HFFc6 (cell line): ENCODE results near the gene MYH16. TPM values are rescaled to one million over a fixed set of nuclear protein-coding genes. Genes with fewer than 3 reads are reported as not detected.
A peak's percentile ranks its signal among the peaks of the same experiment; 100 is the strongest.

Source experiments
- DNase-seq: peaks from one replicate; pipeline ENCODE4 v3.0.0-alpha.2; 2018
- H3K27ac Mint-ChIP-seq: 2 replicates; pipeline ENCODE4 v1.8.0; 2020; ENCODE audit warnings: mild to moderate bottlenecking, mixed read lengths
- H3K27me3 Mint-ChIP-seq: 2 replicates; pipeline ENCODE4 v1.8.0; 2021; ENCODE audit warnings: mild to moderate bottlenecking, moderate library complexity, mixed read lengths; ENCODE audit not compliant: insufficient read depth
- H3K36me3 Mint-ChIP-seq: 2 replicates; pipeline ENCODE4 v1.8.0; 2021; ENCODE audit warnings: low read depth, mixed read lengths
- H3K4me1 Mint-ChIP-seq: 2 replicates; pipeline ENCODE4 v1.8.0; 2020; ENCODE audit warnings: low read depth, mixed read lengths
- H3K4me3 Mint-ChIP-seq: 2 replicates; pipeline ENCODE4 v1.8.0; 2020; ENCODE audit warnings: mild to moderate bottlenecking, moderate library complexity, mixed read lengths
- H3K9me3 Mint-ChIP-seq: 2 replicates; pipeline ENCODE4 v1.8.0; 2020; ENCODE audit warnings: mild to moderate bottlenecking, mixed read lengths
- total RNA-seq, 6 experiments: library from RNA; stranded (reverse); fragmentation: NEBNext Ultra II Directional; extraction: Animal tissue kit (Norgen Biotek cat#: 25700); gene quantifications; 2 replicates in 1 of 6; 3 replicates in 5 of 6; pipeline ENCODE4 v1.2.3, GENCODE V29; 2021
- TF ChIP-seq, protein P1 (sequence below): fragments of 200-600 bp; sonication (generic); IDR thresholded peaks from 2 replicates; pipeline ENCODE4 v1.5.0; 2021; ENCODE audit warnings: antibody characterized with exemption, mild to moderate bottlenecking

Gene MYH16
- total RNA-seq, 6 experiments from 2014 or later: 0.05 TPM; not detected in 5

DNA sequence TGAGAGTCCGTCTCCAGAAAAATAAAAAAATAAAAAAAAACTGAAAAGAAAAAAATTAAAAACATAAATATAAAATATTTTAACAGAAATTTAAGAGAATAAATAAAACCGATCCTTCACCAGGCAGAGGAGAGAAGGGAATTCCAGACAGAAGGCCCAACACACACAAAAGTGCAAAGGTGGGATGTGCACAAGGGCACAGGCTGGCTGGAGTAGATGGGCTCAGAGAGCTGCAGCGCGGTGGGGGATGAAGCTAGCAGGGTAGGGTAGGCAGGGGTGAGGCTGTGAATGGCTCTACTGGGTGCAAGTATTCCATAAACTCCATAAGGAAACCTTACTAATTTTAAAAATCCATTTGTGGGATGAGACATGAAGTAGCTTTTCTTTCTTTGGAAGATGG, 37.4 kb downstream of the MYH16 start:
- no peak overlapping the region for H3K27ac Mint-ChIP-seq
- H3K9me3 Mint-ChIP-seq: peaks cover 9% of the 10 kb centered on the region
- DNase-seq: no peak
- TF ChIP-seq, protein P1, sequence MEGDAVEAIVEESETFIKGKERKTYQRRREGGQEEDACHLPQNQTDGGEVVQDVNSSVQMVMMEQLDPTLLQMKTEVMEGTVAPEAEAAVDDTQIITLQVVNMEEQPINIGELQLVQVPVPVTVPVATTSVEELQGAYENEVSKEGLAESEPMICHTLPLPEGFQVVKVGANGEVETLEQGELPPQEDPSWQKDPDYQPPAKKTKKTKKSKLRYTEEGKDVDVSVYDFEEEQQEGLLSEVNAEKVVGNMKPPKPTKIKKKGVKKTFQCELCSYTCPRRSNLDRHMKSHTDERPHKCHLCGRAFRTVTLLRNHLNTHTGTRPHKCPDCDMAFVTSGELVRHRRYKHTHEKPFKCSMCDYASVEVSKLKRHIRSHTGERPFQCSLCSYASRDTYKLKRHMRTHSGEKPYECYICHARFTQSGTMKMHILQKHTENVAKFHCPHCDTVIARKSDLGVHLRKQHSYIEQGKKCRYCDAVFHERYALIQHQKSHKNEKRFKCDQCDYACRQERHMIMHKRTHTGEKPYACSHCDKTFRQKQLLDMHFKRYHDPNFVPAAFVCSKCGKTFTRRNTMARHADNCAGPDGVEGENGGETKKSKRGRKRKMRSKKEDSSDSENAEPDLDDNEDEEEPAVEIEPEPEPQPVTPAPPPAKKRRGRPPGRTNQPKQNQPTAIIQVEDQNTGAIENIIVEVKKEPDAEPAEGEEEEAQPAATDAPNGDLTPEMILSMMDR: no peak
- peaks cover 10% of the 10 kb centered on the region; the same call in 1 of the 2 replicates for H3K27me3 Mint-ChIP-seq
- H3K4me3 Mint-ChIP-seq: no peak overlapping the region
- peaks cover 13% of the 10 kb centered on the region; the same call in 1 of the 2 replicates for H3K36me3 Mint-ChIP-seq
- H3K4me1 Mint-ChIP-seq: peaks cover 24% of the 10 kb centered on the region

DNA sequence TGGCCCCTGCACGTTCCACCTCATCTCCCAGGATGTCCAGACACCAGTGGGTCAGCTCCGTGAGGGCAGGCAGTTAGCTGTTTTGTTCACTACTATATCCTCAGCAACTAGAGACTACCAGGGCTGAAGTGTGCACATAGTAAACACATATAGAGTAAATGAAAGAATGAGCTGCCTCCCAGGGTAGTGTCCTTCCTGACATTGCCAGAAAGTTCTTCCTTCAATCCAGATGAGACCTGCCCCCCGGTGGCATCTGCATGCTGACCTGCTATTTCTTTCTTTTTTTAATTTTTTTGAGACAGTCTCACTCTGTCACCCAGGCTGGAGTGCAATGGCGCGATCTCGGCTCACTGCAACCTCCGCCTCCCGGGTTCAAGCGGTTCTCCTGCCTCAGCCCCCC, 39.1 kb downstream of the MYH16 start:
- no peak overlapping the region for H3K4me3 Mint-ChIP-seq
- no peak for DNase-seq
- peaks cover 24% of the 10 kb centered on the region for H3K4me1 Mint-ChIP-seq
- TF ChIP-seq, protein P1: peak; percentile 33; the same call in 1 of the 2 replicates
- peaks cover 12% of the 10 kb centered on the region; the same call in 1 of the 2 replicates for H3K27me3 Mint-ChIP-seq
- H3K9me3 Mint-ChIP-seq: peaks cover 9% of the 10 kb centered on the region
- H3K27ac Mint-ChIP-seq: no peak overlapping the region
- H3K36me3 Mint-ChIP-seq: peaks cover 13% of the 10 kb centered on the region; the same call in 1 of the 2 replicates

DNA sequence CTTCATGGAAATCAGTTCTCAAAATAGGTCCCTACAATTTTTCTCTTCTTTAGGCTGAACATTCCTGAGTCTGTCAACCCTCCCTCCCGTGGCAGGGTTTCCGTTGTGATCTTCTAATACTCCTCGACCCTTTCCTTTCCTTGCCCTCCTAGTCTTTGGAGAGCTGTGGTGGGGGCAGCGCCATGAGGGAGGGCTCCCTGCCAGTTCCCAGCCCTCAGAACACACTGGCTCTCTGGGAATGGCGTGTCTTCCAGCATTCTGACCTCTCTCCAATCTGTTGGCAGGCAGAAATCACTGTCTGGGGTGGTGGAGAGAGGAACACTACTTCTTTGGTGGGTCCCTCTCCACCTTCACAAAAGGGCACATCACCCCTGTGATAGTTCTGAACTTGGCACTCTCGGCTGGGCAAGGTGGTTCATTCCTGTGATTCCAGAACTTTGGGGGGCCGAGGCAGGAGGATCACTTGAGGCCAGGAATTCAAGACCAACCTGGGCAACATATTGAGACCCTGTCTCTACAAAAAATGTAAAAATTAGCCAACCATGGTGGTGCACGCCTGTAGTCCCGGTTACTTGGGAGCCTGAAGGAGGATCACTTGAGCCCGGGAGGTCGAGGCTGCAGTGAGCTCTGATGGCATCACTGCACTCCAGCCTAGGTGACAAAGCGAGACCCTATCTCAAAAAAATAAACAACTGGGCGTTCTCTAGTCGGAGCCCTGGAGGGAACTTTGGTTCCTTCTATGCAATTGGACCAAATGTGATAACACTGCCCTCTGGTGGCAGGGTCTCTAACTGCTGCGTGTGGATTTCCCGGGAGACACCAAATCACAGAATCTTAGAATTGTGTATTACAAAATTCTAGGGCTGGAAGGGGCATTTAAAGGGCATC, 39.9 kb downstream of the MYH16 start:
- DNase-seq: peak; percentile 51
- peaks cover 9% of the 10 kb centered on the region for H3K9me3 Mint-ChIP-seq
- TF ChIP-seq, protein P1: peak; percentile 97
- H3K27ac Mint-ChIP-seq: no peak overlapping the region
- H3K36me3 Mint-ChIP-seq: peaks cover 13% of the 10 kb centered on the region; the same call in 1 of the 2 replicates
- H3K4me1 Mint-ChIP-seq: peaks cover 24% of the 10 kb centered on the region
- H3K4me3 Mint-ChIP-seq: peak overlapping the region; percentile 43
- peaks cover 12% of the 10 kb centered on the region; the same call in 1 of the 2 replicates for H3K27me3 Mint-ChIP-seq

DNA sequence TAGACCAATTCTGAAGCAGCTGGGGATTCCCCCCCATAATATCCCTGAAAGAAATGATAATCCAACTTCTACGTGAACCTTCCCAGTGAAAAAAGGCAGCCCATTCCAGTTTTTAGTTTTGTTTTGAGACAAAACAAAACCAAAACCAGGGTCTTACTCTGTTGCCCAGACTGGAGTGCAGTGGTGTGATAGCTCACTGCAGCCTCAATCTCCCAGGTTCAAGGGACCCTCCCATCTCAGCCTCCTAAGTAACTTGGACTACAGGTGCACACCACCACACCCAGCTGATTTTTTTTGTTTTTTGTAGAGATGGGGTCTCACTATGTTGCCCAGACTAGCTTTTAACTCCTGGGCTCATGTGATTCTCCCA, 40.5 kb downstream of the MYH16 start:
- no peak overlapping the region for H3K27ac Mint-ChIP-seq
- peaks cover 23% of the 10 kb centered on the region for H3K4me1 Mint-ChIP-seq
- DNase-seq: no peak
- H3K9me3 Mint-ChIP-seq: peaks cover 9% of the 10 kb centered on the region
- peaks cover 12% of the 10 kb centered on the region; the same call in 1 of the 2 replicates for H3K27me3 Mint-ChIP-seq
- H3K36me3 Mint-ChIP-seq: peaks cover 13% of the 10 kb centered on the region; the same call in 1 of the 2 replicates
- TF ChIP-seq, protein P1: peak; percentile 49
- H3K4me3 Mint-ChIP-seq: peak overlapping the region; percentile 43; the same call in 1 of the 2 replicates

DNA sequence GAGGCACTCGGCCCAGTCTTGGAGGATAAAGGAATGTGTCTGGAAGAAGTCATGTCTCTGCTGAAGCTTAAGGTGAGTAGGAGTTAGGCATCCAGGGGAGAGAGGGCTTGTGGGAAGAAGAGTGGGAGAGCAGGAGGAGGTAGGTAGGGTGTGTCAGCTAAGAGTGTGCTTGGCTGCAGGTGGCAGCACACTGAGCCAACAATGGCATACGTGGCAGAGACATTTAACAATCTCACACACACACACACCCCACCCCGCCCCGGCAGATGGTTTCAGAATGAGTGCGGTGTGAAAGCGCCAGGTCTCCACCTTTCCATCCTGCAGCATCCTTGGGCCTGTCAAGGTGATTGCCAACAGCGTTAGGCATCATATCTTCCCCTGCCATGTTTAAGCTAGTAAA, 41.9 kb downstream of the MYH16 start:
- peaks cover 17% of the 10 kb centered on the region for H3K4me1 Mint-ChIP-seq
- peaks cover 6% of the 10 kb centered on the region; the same call in 1 of the 2 replicates for H3K9me3 Mint-ChIP-seq
- peaks cover 9% of the 10 kb centered on the region; the same call in 1 of the 2 replicates for H3K36me3 Mint-ChIP-seq
- no peak for DNase-seq
- peaks cover 10% of the 10 kb centered on the region; the same call in 1 of the 2 replicates for H3K27me3 Mint-ChIP-seq
- no peak overlapping the region for H3K27ac Mint-ChIP-seq
- H3K4me3 Mint-ChIP-seq: no peak overlapping the region
- TF ChIP-seq, protein P1: no peak
